ENCODE data around the gene RNF135.

RNF135 gene

GRCh38 chr17:31048780-31049179 lies 77.9 kb downstream of the RNF135 start:
- Mint-ChIP-seq H3K4me3 (no peak overlapping the region), H3K27ac (no peak overlapping the region), H3K36me3 (ENCODE audit: low read depth) (peaks cover 1% of the 10 kb centered on the region), H3K4me1 (ENCODE audit: low read depth) (peaks cover 13% of the 10 kb centered on the region), H3K9me3 (peaks cover 8% of the 10 kb centered on the region), H3K27me3 (ENCODE audit: low read depth) (peaks cover 4% of the 10 kb centered on the region)
